GM23338 (cell line): ENCODE data around the gene OR2M3. TPM values are rescaled to one million over a fixed set of nuclear protein-coding genes. Genes with fewer than 3 reads are reported as not detected.

Experiments
- ATAC-seq: fragments of 200-7000 bp; cut with Tn5 transposase; 3 replicates; pipeline ENCODE4 v1.9.1; 2020
- DNase-seq: peaks from one replicate; pipeline ENCODE4 v3.0.0-alpha.2; 2015; ENCODE audit warnings: low spot score
- H2AFZ ChIP-seq: fragments of 200-600 bp; sonication (generic); 2 replicates; pipeline ENCODE4 v1.8.0; 2016; ENCODE audit warnings: antibody characterized with exemption, mild to moderate bottlenecking, moderate library complexity
- H3F3A ChIP-seq: fragments of 200-600 bp; sonication (generic); replicated peaks from 2 replicates; pipeline ENCODE4 v1.8.0; 2017; ENCODE audit warnings: antibody characterized with exemption, mixed run types, low read depth
- H3K27ac ChIP-seq: fragments of 200-600 bp; sonication (generic); 2 replicates; pipeline ENCODE4 v1.6.1; 2016; ENCODE audit warnings: low read depth
- H3K27me3 ChIP-seq: fragments of 200-600 bp; sonication (generic); 2 replicates; pipeline ENCODE4 v1.8.0; 2016; ENCODE audit warnings: mild to moderate bottlenecking, mixed run types, moderate library complexity; ENCODE audit not compliant: insufficient read depth
- H3K36me3 ChIP-seq: fragments of 200-600 bp; sonication (generic); 2 replicates; pipeline ENCODE4 v1.8.0; 2016; ENCODE audit warnings: mild to moderate bottlenecking; ENCODE audit not compliant: insufficient read depth
- H3K4me1 ChIP-seq: fragments of 200-600 bp; sonication (generic); 2 replicates; pipeline ENCODE4 v1.8.0; 2016; ENCODE audit warnings: mild to moderate bottlenecking, moderate library complexity; ENCODE audit not compliant: insufficient read depth
- H3K4me2 ChIP-seq: fragments of 200-600 bp; sonication (generic); 2 replicates; pipeline ENCODE4 v1.7.1; 2017; ENCODE audit warnings: mixed run types
- H3K4me3 ChIP-seq: fragments of 200-600 bp; sonication (generic); 2 replicates; pipeline ENCODE4 v1.6.1; 2016; ENCODE audit warnings: mixed run types
- H3K79me2 ChIP-seq: fragments of 200-600 bp; sonication (generic); replicated peaks from 2 replicates; pipeline ENCODE4 v1.8.0; 2017; ENCODE audit warnings: mild to moderate bottlenecking; ENCODE audit not compliant: insufficient read depth
- H3K9me2 ChIP-seq: fragments of 200-600 bp; sonication (generic); 2 replicates; pipeline ENCODE4 v1.8.0; 2017; ENCODE audit not compliant: insufficient read depth
- H4K20me1 ChIP-seq: fragments of 200-600 bp; sonication (generic); replicated peaks from 2 replicates; pipeline ENCODE4 v1.8.0; 2017; ENCODE audit warnings: mild to moderate bottlenecking; ENCODE audit not compliant: insufficient read depth
- H3K27ac Mint-ChIP-seq: 2 replicates; pipeline ENCODE4 v1.8.0; 2020; ENCODE audit warnings: inconsistent platforms, mild to moderate bottlenecking, moderate library complexity, mixed read lengths
- H3K27me3 Mint-ChIP-seq: 3 replicates; pipeline ENCODE4 v1.8.0; 2022; ENCODE audit warnings: low read depth, mild to moderate bottlenecking, moderate library complexity, mixed read lengths, inconsistent platforms; ENCODE audit not compliant: insufficient read depth, poor library complexity
- H3K36me3 Mint-ChIP-seq: 3 replicates; pipeline ENCODE4 v1.8.0; 2021; ENCODE audit warnings: low read depth, mild to moderate bottlenecking, inconsistent platforms, moderate library complexity, mixed read lengths
- H3K4me1 Mint-ChIP-seq: 3 replicates; pipeline ENCODE4 v1.8.0; 2020; ENCODE audit warnings: mild to moderate bottlenecking, inconsistent platforms, mixed read lengths
- H3K4me3 Mint-ChIP-seq: 3 replicates; pipeline ENCODE4 v1.8.0; 2021; ENCODE audit warnings: moderate library complexity, mild to moderate bottlenecking, inconsistent platforms, mixed read lengths
- H3K9me3 Mint-ChIP-seq: 3 replicates; pipeline ENCODE4 v1.8.0; 2020; ENCODE audit warnings: moderate library complexity, mild to moderate bottlenecking, inconsistent platforms, mixed read lengths
- CREB1 ChIP-seq: fragments of 250-450 bp; sonication (Bioruptor Pico); IDR thresholded peaks from 2 replicates; pipeline ENCODE4 v1.5.0; 2020; ENCODE audit warnings: low read depth, mild to moderate bottlenecking, moderate library complexity
- EZH2 ChIP-seq: fragments of 200-600 bp; sonication (generic); IDR thresholded peaks from one replicate; pipeline ENCODE4 v1.8.0; 2017; ENCODE audit warnings: antibody characterized with exemption, mild to moderate bottlenecking, low read depth; ENCODE audit not compliant: unreplicated experiment
- EZH2phosphoT487 ChIP-seq: fragments of 200-600 bp; sonication (generic); IDR thresholded peaks from one replicate; pipeline ENCODE4 v1.8.1; 2018; ENCODE audit warnings: antibody characterized with exemption; ENCODE audit not compliant: unreplicated experiment
- JUNB ChIP-seq: IDR thresholded peaks from one replicate; pipeline ENCODE4 v1.6.1; 2016; ENCODE audit warnings: antibody characterized with exemption; ENCODE audit not compliant: unreplicated experiment
- NANOG ChIP-seq: IDR thresholded peaks from 2 replicates; pipeline ENCODE4 v1.6.1; 2016; ENCODE audit warnings: antibody characterized with exemption, borderline replicate concordance
- POLR2AphosphoS5 ChIP-seq: IDR thresholded peaks from 2 replicates; pipeline ENCODE4 v1.6.1; 2016; ENCODE audit warnings: antibody characterized with exemption, low read depth
- REST ChIP-seq: IDR thresholded peaks from one replicate; pipeline ENCODE4 v1.6.1; 2018; ENCODE audit warnings: antibody characterized with exemption; ENCODE audit not compliant: unreplicated experiment
- STAT1 ChIP-seq: IDR thresholded peaks from one replicate; pipeline ENCODE4 v1.6.1; 2016; ENCODE audit warnings: antibody characterized with exemption; ENCODE audit not compliant: unreplicated experiment
- ZNF331 ChIP-seq: fragments of 250-450 bp; sonication (Bioruptor Pico); IDR thresholded peaks from 2 replicates; pipeline ENCODE4 v1.5.0; 2020; ENCODE audit warnings: low read depth, mild to moderate bottlenecking, moderate library complexity
- polyA plus RNA-seq: library from polyadenylated mRNA; unstranded; fragments of >200 nt; fragmentation: Nextera tagmentation; extraction: Ambion mirVana; gene quantifications from 2 replicates; pipeline ENCODE4 v1.2.1, GENCODE V29; 2016
- total RNA-seq: library from RNA; depleted of rRNA; stranded (reverse); fragments of >200 nt; shearing (Covaris generic); gene quantifications from 2 replicates; pipeline ENCODE4 v1.2.3, GENCODE V29; 2014
- TF ChIP-seq, protein P1 (sequence below): fragments of 250-450 bp; sonication (Bioruptor Pico); IDR thresholded peaks from 2 replicates; pipeline ENCODE4 v1.5.0; 2020; ENCODE audit warnings: mild to moderate bottlenecking, moderate library complexity
- TF ChIP-seq, protein P2 (sequence below), 2 experiments: fragments of 200-600 bp in 1 of 2; sonication (generic) in 1 of 2; conservative IDR thresholded peaks; 2 replicates each; pipeline versions ENCODE4 v1.5.1 to v1.6.1; 2016 to 2017; ENCODE audit warnings: antibody characterized with exemption in 2 of 2, low read depth in 2 of 2, mild to moderate bottlenecking in 2 of 2, moderate library complexity in 1 of 2
- TF ChIP-seq, protein P3 (sequence below): IDR thresholded peaks from 2 replicates; pipeline ENCODE4 v1.6.1; 2016; ENCODE audit warnings: antibody characterized with exemption

The OR2M3 gene
- total and polyA plus RNA-seq, 2 experiments from 2014 or later = not detected

- TF ChIP-seq, protein P1, sequence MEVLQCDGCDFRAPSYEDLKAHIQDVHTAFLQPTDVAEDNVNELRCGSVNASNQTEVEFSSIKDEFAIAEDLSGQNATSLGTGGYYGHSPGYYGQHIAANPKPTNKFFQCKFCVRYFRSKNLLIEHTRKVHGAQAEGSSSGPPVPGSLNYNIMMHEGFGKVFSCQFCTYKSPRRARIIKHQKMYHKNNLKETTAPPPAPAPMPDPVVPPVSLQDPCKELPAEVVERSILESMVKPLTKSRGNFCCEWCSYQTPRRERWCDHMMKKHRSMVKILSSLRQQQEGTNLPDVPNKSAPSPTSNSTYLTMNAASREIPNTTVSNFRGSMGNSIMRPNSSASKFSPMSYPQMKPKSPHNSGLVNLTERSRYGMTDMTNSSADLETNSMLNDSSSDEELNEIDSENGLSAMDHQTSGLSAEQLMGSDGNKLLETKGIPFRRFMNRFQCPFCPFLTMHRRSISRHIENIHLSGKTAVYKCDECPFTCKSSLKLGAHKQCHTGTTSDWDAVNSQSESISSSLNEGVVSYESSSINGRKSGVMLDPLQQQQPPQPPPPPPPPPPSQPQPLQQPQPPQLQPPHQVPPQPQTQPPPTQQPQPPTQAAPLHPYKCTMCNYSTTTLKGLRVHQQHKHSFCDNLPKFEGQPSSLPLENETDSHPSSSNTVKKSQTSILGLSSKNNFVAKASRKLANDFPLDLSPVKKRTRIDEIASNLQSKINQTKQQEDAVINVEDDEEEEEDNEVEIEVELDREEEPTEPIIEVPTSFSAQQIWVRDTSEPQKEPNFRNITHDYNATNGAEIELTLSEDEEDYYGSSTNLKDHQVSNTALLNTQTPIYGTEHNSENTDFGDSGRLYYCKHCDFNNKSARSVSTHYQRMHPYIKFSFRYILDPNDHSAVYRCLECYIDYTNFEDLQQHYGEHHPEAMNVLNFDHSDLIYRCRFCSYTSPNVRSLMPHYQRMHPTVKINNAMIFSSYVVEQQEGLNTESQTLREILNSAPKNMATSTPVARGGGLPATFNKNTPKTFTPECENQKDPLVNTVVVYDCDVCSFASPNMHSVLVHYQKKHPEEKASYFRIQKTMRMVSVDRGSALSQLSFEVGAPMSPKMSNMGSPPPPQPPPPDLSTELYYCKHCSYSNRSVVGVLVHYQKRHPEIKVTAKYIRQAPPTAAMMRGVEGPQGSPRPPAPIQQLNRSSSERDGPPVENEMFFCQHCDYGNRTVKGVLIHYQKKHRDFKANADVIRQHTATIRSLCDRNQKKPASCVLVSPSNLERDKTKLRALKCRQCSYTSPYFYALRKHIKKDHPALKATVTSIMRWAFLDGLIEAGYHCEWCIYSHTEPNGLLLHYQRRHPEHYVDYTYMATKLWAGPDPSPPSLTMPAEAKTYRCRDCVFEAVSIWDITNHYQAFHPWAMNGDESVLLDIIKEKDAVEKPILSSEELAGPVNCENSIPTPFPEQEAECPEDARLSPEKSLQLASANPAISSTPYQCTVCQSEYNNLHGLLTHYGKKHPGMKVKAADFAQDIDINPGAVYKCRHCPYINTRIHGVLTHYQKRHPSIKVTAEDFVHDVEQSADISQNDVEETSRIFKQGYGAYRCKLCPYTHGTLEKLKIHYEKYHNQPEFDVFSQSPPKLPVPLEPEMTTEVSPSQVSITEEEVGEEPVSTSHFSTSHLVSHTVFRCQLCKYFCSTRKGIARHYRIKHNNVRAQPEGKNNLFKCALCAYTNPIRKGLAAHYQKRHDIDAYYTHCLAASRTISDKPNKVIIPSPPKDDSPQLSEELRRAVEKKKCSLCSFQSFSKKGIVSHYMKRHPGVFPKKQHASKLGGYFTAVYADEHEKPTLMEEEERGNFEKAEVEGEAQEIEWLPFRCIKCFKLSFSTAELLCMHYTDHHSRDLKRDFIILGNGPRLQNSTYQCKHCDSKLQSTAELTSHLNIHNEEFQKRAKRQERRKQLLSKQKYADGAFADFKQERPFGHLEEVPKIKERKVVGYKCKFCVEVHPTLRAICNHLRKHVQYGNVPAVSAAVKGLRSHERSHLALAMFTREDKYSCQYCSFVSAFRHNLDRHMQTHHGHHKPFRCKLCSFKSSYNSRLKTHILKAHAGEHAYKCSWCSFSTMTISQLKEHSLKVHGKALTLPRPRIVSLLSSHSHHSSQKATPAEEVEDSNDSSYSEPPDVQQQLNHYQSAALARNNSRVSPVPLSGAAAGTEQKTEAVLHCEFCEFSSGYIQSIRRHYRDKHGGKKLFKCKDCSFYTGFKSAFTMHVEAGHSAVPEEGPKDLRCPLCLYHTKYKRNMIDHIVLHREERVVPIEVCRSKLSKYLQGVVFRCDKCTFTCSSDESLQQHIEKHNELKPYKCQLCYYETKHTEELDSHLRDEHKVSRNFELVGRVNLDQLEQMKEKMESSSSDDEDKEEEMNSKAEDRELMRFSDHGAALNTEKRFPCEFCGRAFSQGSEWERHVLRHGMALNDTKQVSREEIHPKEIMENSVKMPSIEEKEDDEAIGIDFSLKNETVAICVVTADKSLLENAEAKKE (CRISPR knock-in tag) = no peak
- TF ChIP-seq, protein P2, sequence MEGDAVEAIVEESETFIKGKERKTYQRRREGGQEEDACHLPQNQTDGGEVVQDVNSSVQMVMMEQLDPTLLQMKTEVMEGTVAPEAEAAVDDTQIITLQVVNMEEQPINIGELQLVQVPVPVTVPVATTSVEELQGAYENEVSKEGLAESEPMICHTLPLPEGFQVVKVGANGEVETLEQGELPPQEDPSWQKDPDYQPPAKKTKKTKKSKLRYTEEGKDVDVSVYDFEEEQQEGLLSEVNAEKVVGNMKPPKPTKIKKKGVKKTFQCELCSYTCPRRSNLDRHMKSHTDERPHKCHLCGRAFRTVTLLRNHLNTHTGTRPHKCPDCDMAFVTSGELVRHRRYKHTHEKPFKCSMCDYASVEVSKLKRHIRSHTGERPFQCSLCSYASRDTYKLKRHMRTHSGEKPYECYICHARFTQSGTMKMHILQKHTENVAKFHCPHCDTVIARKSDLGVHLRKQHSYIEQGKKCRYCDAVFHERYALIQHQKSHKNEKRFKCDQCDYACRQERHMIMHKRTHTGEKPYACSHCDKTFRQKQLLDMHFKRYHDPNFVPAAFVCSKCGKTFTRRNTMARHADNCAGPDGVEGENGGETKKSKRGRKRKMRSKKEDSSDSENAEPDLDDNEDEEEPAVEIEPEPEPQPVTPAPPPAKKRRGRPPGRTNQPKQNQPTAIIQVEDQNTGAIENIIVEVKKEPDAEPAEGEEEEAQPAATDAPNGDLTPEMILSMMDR (conservative IDR thresholded peaks at IDR 0.05; ENCODE audit: low read depth in 2 of 2) = no peak
- TF ChIP-seq NANOG = no peak
- no peak for TF ChIP-seq CREB1
- TF ChIP-seq, protein P3, sequence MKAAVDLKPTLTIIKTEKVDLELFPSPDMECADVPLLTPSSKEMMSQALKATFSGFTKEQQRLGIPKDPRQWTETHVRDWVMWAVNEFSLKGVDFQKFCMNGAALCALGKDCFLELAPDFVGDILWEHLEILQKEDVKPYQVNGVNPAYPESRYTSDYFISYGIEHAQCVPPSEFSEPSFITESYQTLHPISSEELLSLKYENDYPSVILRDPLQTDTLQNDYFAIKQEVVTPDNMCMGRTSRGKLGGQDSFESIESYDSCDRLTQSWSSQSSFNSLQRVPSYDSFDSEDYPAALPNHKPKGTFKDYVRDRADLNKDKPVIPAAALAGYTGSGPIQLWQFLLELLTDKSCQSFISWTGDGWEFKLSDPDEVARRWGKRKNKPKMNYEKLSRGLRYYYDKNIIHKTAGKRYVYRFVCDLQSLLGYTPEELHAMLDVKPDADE = no peak
- TF ChIP-seq ZNF331 = no peak
Measured at GRCh38 chr1:248231117-248231516, 34.1 kb downstream of the OR2M3 start, which contains the start of gene OR2M4 (continued).

GRCh38 chr1:248239478-248239877, 42.4 kb downstream of the OR2M3 start:
- Histone ChIP-seq H2AFZ (no peak overlapping the region), H3K9me2 (no peaks in the 10 kb centered on the region), H3K4me3 (no peak overlapping the region), H3K4me1 (no peaks in the 10 kb centered on the region), H3K27ac (no peak overlapping the region), H3K27me3 (no peaks in the 10 kb centered on the region), H3K79me2 (no peaks in the 10 kb centered on the region), H3K36me3 (peaks cover 5% of the 10 kb centered on the region; the same call in 1 of the 2 replicates), H3K4me2 (no peak overlapping the region), H4K20me1 (no peaks in the 10 kb centered on the region), H3F3A (no peaks in the 10 kb centered on the region)
- ATAC-seq (no peak), DNase-seq (no peak)
- no peaks in the 10 kb centered on the region for H3K4me1 Mint-ChIP-seq
- H3K27ac Mint-ChIP-seq = no peak overlapping the region
- H3K27me3 Mint-ChIP-seq = no peaks in the 10 kb centered on the region
- H3K4me3 Mint-ChIP-seq = no peak overlapping the region
- peaks cover 93% of the 10 kb centered on the region for H3K9me3 Mint-ChIP-seq
- H3K36me3 Mint-ChIP-seq = peaks cover 36% of the 10 kb centered on the region
- TF ChIP-seq NANOG (no peak), STAT1 (no peak), ZNF331 (no peak), REST (no peak), POLR2AphosphoS5 (no peak), JUNB (no peak), EZH2phosphoT487 (no peak), EZH2 (no peak)
- TF ChIP-seq, protein P3 = no peak
